H9 (cell line): ENCODE results near the gene PTPN2. TPM values are rescaled to one million over a fixed set of nuclear protein-coding genes. Genes with fewer than 3 reads are reported as not detected.
A peak's percentile ranks its signal among the peaks of the same experiment; 100 is the strongest.

ENCODE experiments used
- DNase-seq: peaks from one replicate; pipeline ENCODE4 v3.0.0-alpha.2; 2017
- H2AFZ ChIP-seq: one replicate; pipeline ENCODE4 v1.6.1; 2013; ENCODE audit warnings: mild to moderate bottlenecking, low read length, control low read depth, moderate library complexity
- H2AK5ac ChIP-seq: 2 replicates; pipeline ENCODE4 v1.6.1; 2013; ENCODE audit warnings: low read length, control low read depth, mixed read lengths; ENCODE audit not compliant: insufficient read length
- H2BK120ac ChIP-seq: one replicate; pipeline ENCODE4 v1.6.1; 2013; ENCODE audit warnings: low read depth, mild to moderate bottlenecking, low read length, control low read depth, inconsistent platforms; ENCODE audit not compliant: poor library complexity, severe bottlenecking
- H2BK12ac ChIP-seq: 2 replicates; pipeline ENCODE4 v1.6.1; 2013; ENCODE audit warnings: low read length, control low read depth, mixed read lengths, low read depth; ENCODE audit not compliant: insufficient read length
- H2BK15ac ChIP-seq: 2 replicates; pipeline ENCODE4 v1.6.1; 2013; ENCODE audit warnings: low read depth, low read length, control low read depth
- H2BK20ac ChIP-seq: one replicate; pipeline ENCODE4 v1.6.1; 2013; ENCODE audit warnings: low read depth, mild to moderate bottlenecking, low read length, control low read depth, inconsistent platforms; ENCODE audit not compliant: poor library complexity, severe bottlenecking
- H2BK5ac ChIP-seq: 2 replicates; pipeline ENCODE4 v1.6.1; 2013; ENCODE audit warnings: low read length, control low read depth, mixed read lengths; ENCODE audit not compliant: insufficient read length
- H3K14ac ChIP-seq: 2 replicates; pipeline ENCODE4 v1.6.1; 2013; ENCODE audit warnings: low read length, control low read depth; ENCODE audit not compliant: insufficient read depth
- H3K18ac ChIP-seq: 2 replicates; pipeline ENCODE4 v1.6.1; 2013; ENCODE audit warnings: low read depth, mild to moderate bottlenecking, mixed read lengths, low read length, control low read depth; ENCODE audit not compliant: insufficient read length
- H3K23ac ChIP-seq: 2 replicates; pipeline ENCODE4 v1.6.1; 2013; ENCODE audit warnings: low read length, control low read depth, mixed read lengths, low read depth; ENCODE audit not compliant: insufficient read length
- H3K23me2 ChIP-seq: 2 replicates; pipeline ENCODE4 v1.6.1; 2013; ENCODE audit warnings: low read depth, mild to moderate bottlenecking, mixed read lengths, low read length, control low read depth; ENCODE audit not compliant: insufficient read length, poor library complexity, severe bottlenecking
- H3K27ac ChIP-seq: 2 replicates; pipeline ENCODE4 v1.5.1; 2013; ENCODE audit warnings: low read length, control low read depth, mixed read lengths, low read depth; ENCODE audit not compliant: insufficient read length
- H3K27me3 ChIP-seq: 2 replicates; pipeline ENCODE4 v1.6.1; 2013; ENCODE audit warnings: low read length, control low read depth, inconsistent platforms; ENCODE audit not compliant: insufficient read depth
- H3K4ac ChIP-seq: 2 replicates; pipeline ENCODE4 v1.6.1; 2013; ENCODE audit warnings: low read depth, mild to moderate bottlenecking, control low read depth, inconsistent platforms, low read length, moderate library complexity
- H3K4me1 ChIP-seq: 2 replicates; pipeline ENCODE4 v1.6.1; 2013; ENCODE audit warnings: low read length, control low read depth, inconsistent platforms; ENCODE audit not compliant: insufficient read depth
- H3K4me2 ChIP-seq: 2 replicates; pipeline ENCODE4 v1.6.1; 2013; ENCODE audit warnings: low read length, control low read depth, mixed read lengths; ENCODE audit not compliant: insufficient read length, insufficient read depth
- H3K56ac ChIP-seq: 2 replicates; pipeline ENCODE4 v1.6.1; 2013; ENCODE audit warnings: low read depth, mild to moderate bottlenecking, mixed read lengths, low read length, control low read depth; ENCODE audit not compliant: insufficient read length
- H3K79me1 ChIP-seq: 2 replicates; pipeline ENCODE4 v1.6.1; 2013; ENCODE audit warnings: low read depth, mild to moderate bottlenecking, moderate library complexity, low read length, control low read depth, inconsistent platforms; ENCODE audit not compliant: insufficient read depth, poor library complexity, severe bottlenecking
- H3K79me2 ChIP-seq: 2 replicates; pipeline ENCODE4 v1.6.1; 2013; ENCODE audit warnings: low read length, control low read depth, inconsistent platforms; ENCODE audit not compliant: insufficient read depth
- H3K9ac ChIP-seq: 2 replicates; pipeline ENCODE4 v1.6.1; 2013; ENCODE audit warnings: low read length, control low read depth, mixed read lengths; ENCODE audit not compliant: insufficient read length; ENCODE audit errors: extremely low read depth
- H3K9me3 ChIP-seq: one replicate; pipeline ENCODE4 v1.6.1; 2013; ENCODE audit warnings: low read depth, low read length, inconsistent platforms; ENCODE audit not compliant: control insufficient read depth
- H3T11ph ChIP-seq: one replicate; pipeline ENCODE4 v1.6.1; 2013; ENCODE audit warnings: mild to moderate bottlenecking, low read length, control low read depth, inconsistent platforms
- H4K20me1 ChIP-seq: one replicate; pipeline ENCODE4 v1.6.1; 2013; ENCODE audit not compliant: control insufficient read depth, insufficient read length, insufficient read depth
- H4K5ac ChIP-seq: 2 replicates; pipeline ENCODE4 v1.6.1; 2013; ENCODE audit warnings: low read depth, mild to moderate bottlenecking, mixed read lengths, low read length, control low read depth; ENCODE audit not compliant: insufficient read length
- H4K8ac ChIP-seq: replicated peaks from 2 replicates; pipeline ENCODE4 v1.6.1; 2013; ENCODE audit warnings: low read length, control low read depth, mixed read lengths, low read depth; ENCODE audit not compliant: insufficient read length
- H4K91ac ChIP-seq: 2 replicates; pipeline ENCODE4 v1.6.1; 2013; ENCODE audit warnings: low read depth, mild to moderate bottlenecking, moderate library complexity, mixed read lengths, low read length, control low read depth; ENCODE audit not compliant: insufficient read length
- H3K27ac Mint-ChIP-seq, 3 experiments: 2 replicates in 2 of 3; 3 replicates in 1 of 3; pipeline ENCODE4 v1.8.0; 2020 to 2021; ENCODE audit warnings: mixed read lengths in 3 of 3, mild to moderate bottlenecking in 1 of 3, moderate library complexity in 1 of 3
- H3K27me3 Mint-ChIP-seq: 2 replicates; pipeline ENCODE4 v1.8.0; 2021; ENCODE audit warnings: low read depth, mild to moderate bottlenecking, moderate library complexity, mixed read lengths
- H3K36me3 Mint-ChIP-seq, 3 experiments: 2 replicates in 2 of 3; 3 replicates in 1 of 3; pipeline ENCODE4 v1.8.0; 2020 to 2021; ENCODE audit warnings: low read depth in 3 of 3, mixed read lengths in 3 of 3; ENCODE audit not compliant: insufficient read depth in 1 of 3
- H3K4me1 Mint-ChIP-seq, 2 experiments: 2 replicates each; pipeline ENCODE4 v1.8.0; 2020; ENCODE audit warnings: mixed read lengths in 2 of 2
- H3K4me3 Mint-ChIP-seq, 2 experiments: 2 replicates in 1 of 2; 3 replicates in 1 of 2; pipeline ENCODE4 v1.8.0; 2020 to 2021; ENCODE audit warnings: mild to moderate bottlenecking in 2 of 2, mixed read lengths in 2 of 2, moderate library complexity in 1 of 2
- H3K9me3 Mint-ChIP-seq, 2 experiments: 2 replicates in 1 of 2; 3 replicates in 1 of 2; pipeline ENCODE4 v1.8.0; 2020; ENCODE audit warnings: mild to moderate bottlenecking in 2 of 2, mixed read lengths in 2 of 2, moderate library complexity in 1 of 2
- WGBS: extraction: QIAGEN DNeasy Blood & Tissue Kit; methylation state at CpG from one replicate; pipeline ENCODE4 v1.1.7; 2013; ENCODE audit warnings: missing lambda C conversion rate, low lambda C conversion rate, mixed read lengths; ENCODE audit not compliant: insufficient read length; ENCODE audit errors: extremely low coverage; 5-methylcytosine and 5-hydroxymethylcytosine counted together
- total RNA-seq: library from RNA; stranded (reverse); gene quantifications from 2 replicates; pipeline ENCODE4 v1.2.1, GENCODE V29; 2021
- TF ChIP-seq, protein P1 (sequence below): fragments of 200-600 bp; sonication (generic); conservative IDR thresholded peaks from 3 replicates; pipeline ENCODE4 v1.8.0; 2021; ENCODE audit warnings: antibody characterized with exemption, mild to moderate bottlenecking

The PTPN2 gene
- total RNA-seq, 1 experiment from 2014 or later: 48.7 TPM

DNA sequence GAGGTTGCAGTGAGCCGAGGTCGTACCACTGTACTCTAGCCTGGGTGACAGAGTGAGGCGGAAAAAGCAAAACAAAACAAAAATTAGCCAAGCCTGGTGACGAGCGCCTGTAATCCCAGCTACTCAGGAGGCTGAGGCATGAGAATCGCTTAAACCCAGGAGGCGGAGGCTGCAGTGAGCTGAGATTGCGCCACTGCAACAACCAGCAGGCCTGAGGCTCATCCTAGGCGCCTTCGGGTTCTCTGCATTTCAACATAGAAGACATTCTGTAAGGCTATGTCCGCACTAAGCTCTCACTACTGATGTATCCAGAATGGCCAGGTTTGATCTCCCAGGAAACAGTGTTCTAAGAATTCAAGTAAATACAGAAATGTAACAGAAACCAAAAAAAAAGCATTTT is 23.5 kb downstream of the PTPN2 start:
- WGBS: no CpG with 5 or more reads among the region's 11 CpGs

More for the DNA sequence above, 23.5 kb downstream of the PTPN2 start:
- H3K27me3 ChIP-seq: no peaks in the 10 kb centered on the region
- no peak overlapping the region for H4K5ac ChIP-seq
- H3K9me3 ChIP-seq: no peaks in the 10 kb centered on the region
- no peak overlapping the region for H3K27ac ChIP-seq
- H3K4me3 Mint-ChIP-seq: no peak overlapping the region
- no peak overlapping the region for H4K8ac ChIP-seq
- H3K79me2 ChIP-seq: peaks cover 5% of the 10 kb centered on the region; the same call in 1 of the 2 replicates
- no peak overlapping the region for H3K56ac ChIP-seq
- H2BK120ac ChIP-seq: no peak overlapping the region
- H3K4me2 ChIP-seq: no peak overlapping the region
- H3K36me3 Mint-ChIP-seq: peaks cover 9 to 14% (median 13%) of the 10 kb centered on the region in 3 experiments; a peak in 6 of 7 replicates
- H2BK5ac ChIP-seq: no peak overlapping the region
- H3K79me1 ChIP-seq: peaks cover 4% of the 10 kb centered on the region
- no peak overlapping the region for H3K18ac ChIP-seq
- H2AK5ac ChIP-seq: no peak overlapping the region
- H2BK20ac ChIP-seq: no peak overlapping the region
- peaks cover 28 to 29% of the 10 kb centered on the region in 2 experiments for H3K4me1 Mint-ChIP-seq
- peak overlapping the region in 1 of 3 experiments; percentile 53; a peak in 1 of 7 replicates for H3K27ac Mint-ChIP-seq
- H3K27me3 Mint-ChIP-seq: no peaks in the 10 kb centered on the region
- no peak overlapping the region for H3K23ac ChIP-seq
- H2BK12ac ChIP-seq: no peak overlapping the region
- H3K14ac ChIP-seq: no peak overlapping the region
- H3K9ac ChIP-seq: no peak overlapping the region
- H3T11ph ChIP-seq: no peak overlapping the region
- no peak overlapping the region for H4K91ac ChIP-seq
- H2AFZ ChIP-seq: no peak overlapping the region
- H4K20me1 ChIP-seq: peaks cover 3% of the 10 kb centered on the region
- no peak for DNase-seq
- no peak overlapping the region for H3K4ac ChIP-seq
- H3K9me3 Mint-ChIP-seq: no peaks in the 10 kb centered on the region
- TF ChIP-seq, protein P1, sequence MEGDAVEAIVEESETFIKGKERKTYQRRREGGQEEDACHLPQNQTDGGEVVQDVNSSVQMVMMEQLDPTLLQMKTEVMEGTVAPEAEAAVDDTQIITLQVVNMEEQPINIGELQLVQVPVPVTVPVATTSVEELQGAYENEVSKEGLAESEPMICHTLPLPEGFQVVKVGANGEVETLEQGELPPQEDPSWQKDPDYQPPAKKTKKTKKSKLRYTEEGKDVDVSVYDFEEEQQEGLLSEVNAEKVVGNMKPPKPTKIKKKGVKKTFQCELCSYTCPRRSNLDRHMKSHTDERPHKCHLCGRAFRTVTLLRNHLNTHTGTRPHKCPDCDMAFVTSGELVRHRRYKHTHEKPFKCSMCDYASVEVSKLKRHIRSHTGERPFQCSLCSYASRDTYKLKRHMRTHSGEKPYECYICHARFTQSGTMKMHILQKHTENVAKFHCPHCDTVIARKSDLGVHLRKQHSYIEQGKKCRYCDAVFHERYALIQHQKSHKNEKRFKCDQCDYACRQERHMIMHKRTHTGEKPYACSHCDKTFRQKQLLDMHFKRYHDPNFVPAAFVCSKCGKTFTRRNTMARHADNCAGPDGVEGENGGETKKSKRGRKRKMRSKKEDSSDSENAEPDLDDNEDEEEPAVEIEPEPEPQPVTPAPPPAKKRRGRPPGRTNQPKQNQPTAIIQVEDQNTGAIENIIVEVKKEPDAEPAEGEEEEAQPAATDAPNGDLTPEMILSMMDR: no peak
- no peaks in the 10 kb centered on the region for H3K23me2 ChIP-seq
- no peak overlapping the region for H2BK15ac ChIP-seq
- H3K4me1 ChIP-seq: no peaks in the 10 kb centered on the region
